OCI-LY3 (cell line): Measurements from ENCODE around the gene CELF5.

ENCODE experiments used
- CTCF ChIP-seq: fragments of 200-600, 300-600 bp; sonication (generic); IDR thresholded peaks from 2 replicates; pipeline ENCODE4 v1.5.1; 2014; ENCODE audit warnings: antibody characterized with exemption, low read length, low read depth
- EZH2phosphoT487 ChIP-seq: fragments of 200-600 bp; shearing (Covaris generic); IDR thresholded peaks from 2 replicates; pipeline ENCODE4 v1.6.1; 2018; ENCODE audit warnings: antibody characterized with exemption, mixed run types, low read depth

GRCh38 chr19:3202346-3202745 is 22.1 kb upstream of the CELF5 start:
- TF ChIP-seq EZH2phosphoT487 (no peak), CTCF (no peak)
